GM13976 (cell line): ENCODE measurements around the gene SCD5.

Experiments
- DNase-seq: peaks from one replicate; pipeline ENCODE4 v3.0.0; 2012; ENCODE audit warnings: low spot score
- in situ Hi-C: fragments of 300-500 bp; cut with MboI; formaldehyde crosslinking; loops from one replicate; pipeline ENCODE4 v1.12.0; 2022; ENCODE audit warnings: low sequenced_read_pairs, mixed read lengths, inconsistent platforms; ENCODE audit not compliant: unreplicated experiment
- TF ChIP-seq, protein P1 (sequence below): IDR thresholded peaks from 2 replicates; pipeline ENCODE4 v1.5.1; 2012; ENCODE audit warnings: borderline replicate concordance, mild to moderate bottlenecking; ENCODE audit not compliant: insufficient read depth; ENCODE audit errors: extremely low read depth, missing control alignments, control extremely low read depth

Gene SCD5

DNA sequence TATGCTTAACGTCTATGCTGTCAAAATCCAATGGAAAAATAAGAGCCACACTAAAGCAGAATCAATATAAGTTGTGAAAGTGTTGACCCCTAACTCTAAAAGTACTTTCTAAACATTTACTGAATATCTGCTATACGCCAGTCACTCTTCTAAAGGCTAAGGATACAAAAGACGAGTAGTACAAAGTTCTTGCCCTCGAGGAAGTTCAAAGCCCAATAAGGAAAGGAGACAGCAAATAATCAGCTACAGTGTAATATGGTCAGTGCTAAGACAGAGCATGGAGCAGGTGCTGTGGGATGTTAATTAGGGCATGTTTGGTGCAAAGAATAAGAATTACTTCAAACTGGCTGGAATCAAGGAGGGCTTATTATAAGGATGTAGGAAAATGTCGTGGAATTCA lies 205.2 kb downstream of the SCD5 start:
- in situ Hi-C loops: no loop called here

DNA sequence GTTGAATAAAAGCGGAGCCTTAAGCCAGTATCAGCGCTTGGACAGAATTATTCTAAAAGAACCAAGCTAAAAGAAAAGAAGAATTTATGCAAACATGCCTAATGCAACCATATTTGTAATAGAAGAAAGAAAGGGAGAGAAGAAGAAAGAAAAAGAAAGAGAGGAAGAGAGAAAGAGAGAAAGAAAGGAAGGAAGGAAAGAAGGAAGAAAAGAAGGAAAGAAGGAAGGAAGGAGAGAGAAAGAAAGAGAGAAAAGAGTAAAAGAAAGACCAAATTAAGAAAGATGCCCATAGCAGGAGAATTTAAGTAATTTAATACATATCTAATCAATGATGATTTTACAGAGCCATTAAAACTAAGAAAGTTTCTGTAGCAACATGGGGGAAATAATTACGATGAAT lies 206.0 kb downstream of the SCD5 start:
- no peak for DNase-seq
- TF ChIP-seq, protein P1, sequence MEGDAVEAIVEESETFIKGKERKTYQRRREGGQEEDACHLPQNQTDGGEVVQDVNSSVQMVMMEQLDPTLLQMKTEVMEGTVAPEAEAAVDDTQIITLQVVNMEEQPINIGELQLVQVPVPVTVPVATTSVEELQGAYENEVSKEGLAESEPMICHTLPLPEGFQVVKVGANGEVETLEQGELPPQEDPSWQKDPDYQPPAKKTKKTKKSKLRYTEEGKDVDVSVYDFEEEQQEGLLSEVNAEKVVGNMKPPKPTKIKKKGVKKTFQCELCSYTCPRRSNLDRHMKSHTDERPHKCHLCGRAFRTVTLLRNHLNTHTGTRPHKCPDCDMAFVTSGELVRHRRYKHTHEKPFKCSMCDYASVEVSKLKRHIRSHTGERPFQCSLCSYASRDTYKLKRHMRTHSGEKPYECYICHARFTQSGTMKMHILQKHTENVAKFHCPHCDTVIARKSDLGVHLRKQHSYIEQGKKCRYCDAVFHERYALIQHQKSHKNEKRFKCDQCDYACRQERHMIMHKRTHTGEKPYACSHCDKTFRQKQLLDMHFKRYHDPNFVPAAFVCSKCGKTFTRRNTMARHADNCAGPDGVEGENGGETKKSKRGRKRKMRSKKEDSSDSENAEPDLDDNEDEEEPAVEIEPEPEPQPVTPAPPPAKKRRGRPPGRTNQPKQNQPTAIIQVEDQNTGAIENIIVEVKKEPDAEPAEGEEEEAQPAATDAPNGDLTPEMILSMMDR: no peak
- in situ Hi-C loops: no loop called here

More for the DNA sequence above, 205.2 kb downstream of the SCD5 start:
- no peak for DNase-seq
- TF ChIP-seq, protein P1: no peak

DNA sequence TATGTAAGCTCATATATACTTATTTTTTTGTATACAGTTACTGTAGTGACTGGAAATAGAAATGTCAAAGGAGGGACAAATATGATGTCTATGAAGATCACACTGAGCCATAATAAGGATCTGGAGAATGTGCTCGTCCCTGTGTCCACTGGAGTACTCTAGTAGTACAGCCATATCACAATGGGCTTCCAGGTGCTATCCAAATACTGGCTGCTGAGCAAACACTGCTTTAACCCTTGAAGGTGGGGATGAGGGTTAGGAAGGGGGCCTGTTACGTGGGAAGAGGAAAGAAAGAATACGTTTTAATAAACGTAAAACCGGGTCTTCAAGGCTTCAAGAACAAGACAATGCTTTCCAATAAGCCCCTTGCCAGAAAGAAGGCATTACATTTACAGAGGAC lies 207.0 kb downstream of the SCD5 start:
- DNase-seq: no peak
- in situ Hi-C loops: no loop called here
- TF ChIP-seq, protein P1: no peak

DNA sequence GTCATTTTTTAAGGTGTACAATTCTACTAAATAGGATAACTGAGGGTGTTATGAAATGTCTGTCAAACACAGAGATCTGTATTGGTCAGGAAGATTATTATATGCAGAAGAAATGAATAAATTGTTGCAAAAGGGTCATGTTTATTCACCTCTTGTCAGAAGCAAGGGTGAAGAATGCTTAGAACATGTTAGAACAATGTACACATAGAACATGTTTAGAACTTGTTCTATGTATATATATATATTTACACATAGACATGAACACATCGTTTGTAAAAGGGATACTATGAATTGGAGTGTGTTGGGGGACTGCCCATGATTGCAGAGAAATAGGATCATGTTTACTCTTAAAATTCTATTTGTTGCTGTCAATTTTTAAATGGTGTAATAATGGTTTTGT lies 208.8 kb downstream of the SCD5 start:
- DNase-seq: no peak
- in situ Hi-C loops: no loop called here
- TF ChIP-seq, protein P1: no peak

DNA sequence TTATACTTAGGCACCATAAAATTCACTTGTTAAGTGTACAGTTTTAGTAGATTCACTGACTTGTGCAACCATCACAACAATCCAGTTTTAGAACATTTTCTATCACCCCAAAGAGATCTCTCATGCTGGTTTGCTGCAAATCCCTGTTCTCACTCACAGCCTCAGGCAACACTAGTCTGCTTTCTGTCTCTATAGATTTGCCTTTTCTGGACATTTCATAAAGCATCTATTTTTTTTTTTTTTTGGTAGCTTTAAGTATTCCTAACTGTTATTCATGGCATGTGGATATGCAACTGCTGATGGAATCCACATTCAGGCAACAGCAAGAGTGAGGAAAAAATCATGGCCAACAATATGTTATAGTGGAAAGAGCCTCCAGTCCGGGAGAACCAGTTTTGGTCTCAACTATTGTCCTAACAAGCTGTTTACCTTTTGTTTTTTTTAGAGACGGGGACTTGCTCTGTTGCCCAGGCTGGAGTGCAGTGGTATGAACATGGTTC lies 209.8 kb downstream of the SCD5 start:
- no peak for DNase-seq
- TF ChIP-seq, protein P1: no peak
- in situ Hi-C loops: no loop called here

DNA sequence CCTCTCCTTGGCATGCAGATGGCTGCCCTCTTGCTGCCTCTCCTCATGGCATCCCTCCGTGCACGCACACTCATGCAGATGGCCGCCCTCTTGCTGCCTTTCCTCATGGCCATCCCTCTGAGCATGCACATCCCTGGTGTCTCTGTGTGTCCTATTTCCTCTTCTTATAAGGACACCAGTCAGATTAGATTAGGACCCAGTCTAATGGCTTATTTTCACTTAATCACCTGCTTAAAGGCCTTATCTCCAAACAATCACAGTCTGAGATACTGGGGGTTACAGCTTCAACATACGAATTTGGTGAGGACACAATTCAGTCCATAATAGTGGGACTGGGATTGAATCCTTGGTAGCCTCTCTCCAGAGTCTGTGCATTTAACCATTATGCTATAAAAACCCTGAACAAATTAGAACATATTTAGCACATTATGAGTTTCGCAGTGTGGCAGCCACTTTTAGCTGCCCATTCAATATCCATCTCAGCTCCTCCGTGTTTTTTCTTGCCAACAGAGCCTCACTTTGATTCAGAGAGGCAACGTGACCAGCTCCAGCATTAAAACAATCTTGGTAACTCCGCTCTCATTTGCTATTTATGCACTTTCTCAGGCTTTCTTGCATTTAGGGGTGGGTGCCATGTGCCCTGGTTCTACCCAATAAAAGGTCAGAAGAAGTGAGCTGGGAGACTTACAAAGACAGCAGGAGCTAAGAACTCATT lies 210.6 kb downstream of the SCD5 start:
- in situ Hi-C loops: no loop called here

More for the DNA sequence above, 210.6 kb downstream of the SCD5 start:
- DNase-seq: no peak
- TF ChIP-seq, protein P1: no peak
